ENCODE results near the gene RPS4Y1. TPM values are rescaled to one million over a fixed set of nuclear protein-coding genes. Genes with fewer than 3 reads are reported as not detected.
"Not testable (repeated sequence)": the region's sequence is repeated elsewhere in the genome, so short reads cannot be mapped to it uniquely, and the experiment has no call there.

RPS4Y1 gene
- total RNA-seq, 1 donor from 2014 or later = 257 TPM

DNA sequence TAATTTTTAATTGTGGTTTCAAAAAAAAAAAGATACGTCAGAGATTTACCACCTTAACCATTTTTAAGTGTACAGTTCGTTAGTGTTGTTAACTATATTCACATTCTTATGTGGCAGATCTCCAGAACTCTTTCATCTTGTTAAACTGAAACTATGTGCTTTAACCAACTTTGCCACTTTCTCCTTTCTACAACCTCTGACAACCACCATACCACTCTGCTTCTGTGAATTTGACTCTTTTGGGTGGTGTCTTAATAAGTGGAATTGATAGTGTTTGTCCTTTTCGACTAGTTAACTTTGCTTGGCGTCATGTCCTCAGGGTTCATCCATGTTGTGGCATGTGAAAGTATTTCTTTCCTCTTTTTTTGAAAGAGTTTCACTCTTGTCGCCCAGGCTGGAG, 15.7 kb downstream of the RPS4Y1 start:
- Mint-ChIP-seq H3K27ac (peak overlapping the region; percentile 78), H3K27me3 (no peaks in the 10 kb centered on the region), H3K4me3 (peak overlapping the region; percentile 57), H3K9me3 (no peaks in the 10 kb centered on the region), H3K36me3 (ENCODE audit: low read depth) (peaks cover 81% of the 10 kb centered on the region), H3K4me1 (peaks cover 64% of the 10 kb centered on the region)
- DNase-seq = peak; percentile 65
- intact Hi-C loops (cut with micrococcal nuclease) = loop anchor here (2.0 kb wide), 1 partner anchor 16 kb away; the partner anchor contains the start of gene RPS4Y1

DNA sequence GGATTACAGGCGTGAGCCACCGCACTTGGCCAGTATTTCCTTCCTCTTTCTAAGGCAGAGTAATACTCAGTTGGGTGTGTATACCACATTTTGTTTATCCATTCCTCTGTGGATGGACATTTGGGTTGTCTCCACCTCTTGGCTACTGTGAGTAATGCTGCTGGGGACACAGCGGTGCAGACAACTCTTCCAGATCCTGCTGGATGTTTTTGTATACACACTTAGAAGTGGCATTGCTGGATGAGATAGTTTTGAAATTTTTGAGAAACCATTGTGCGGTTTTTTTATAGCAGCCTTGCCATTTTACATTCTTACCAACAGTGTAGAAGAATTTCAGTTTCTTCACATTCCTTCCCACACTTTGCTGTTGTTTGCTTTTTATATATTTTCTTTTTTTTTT, 16.3 kb downstream of the RPS4Y1 start:
- Mint-ChIP-seq H3K36me3 (ENCODE audit: low read depth) (peaks cover 83% of the 10 kb centered on the region), H3K27ac (no peak overlapping the region), H3K4me3 (peak overlapping the region; percentile 57), H3K27me3 (no peaks in the 10 kb centered on the region), H3K4me1 (peaks cover 62% of the 10 kb centered on the region), H3K9me3 (no peaks in the 10 kb centered on the region)
- intact Hi-C loops (cut with micrococcal nuclease) = loop anchor here (2.0 kb wide), 1 partner anchor 17 kb away; the partner anchor contains the start of gene RPS4Y1
- DNase-seq = no peak

DNA sequence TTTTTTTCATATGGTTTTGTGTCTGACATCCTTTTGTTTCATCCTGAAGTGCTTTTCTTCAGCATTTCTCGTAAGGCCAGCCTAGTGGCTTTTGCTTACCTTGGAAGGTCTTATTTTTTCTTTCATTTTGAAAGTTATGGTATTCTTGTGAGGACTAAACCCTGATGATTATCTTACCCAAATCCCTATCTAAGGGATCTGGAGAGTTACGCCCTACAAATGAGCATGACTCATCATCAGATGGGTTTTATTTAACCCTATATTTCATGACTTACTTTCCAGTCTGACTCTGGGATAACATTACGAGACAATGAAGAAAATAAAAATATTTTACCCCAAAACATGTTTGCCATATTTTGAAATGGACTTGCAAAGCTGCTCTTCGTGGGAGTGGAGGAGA, 18.4 kb downstream of the RPS4Y1 start:
- H3K36me3 Mint-ChIP-seq (ENCODE audit: low read depth) = peaks cover 84% of the 10 kb centered on the region
- no peak for DNase-seq
- H3K4me1 Mint-ChIP-seq = peaks cover 58% of the 10 kb centered on the region
- no peak overlapping the region for H3K27ac Mint-ChIP-seq
- no peaks in the 10 kb centered on the region for H3K9me3 Mint-ChIP-seq
- H3K4me3 Mint-ChIP-seq = peak overlapping the region; percentile 56
- intact Hi-C loops (cut with micrococcal nuclease) = loop anchor here (2.0 kb wide), 1 partner anchor 77 kb away; no protein-coding TSS in a partner anchor
- no peaks in the 10 kb centered on the region for H3K27me3 Mint-ChIP-seq

DNA sequence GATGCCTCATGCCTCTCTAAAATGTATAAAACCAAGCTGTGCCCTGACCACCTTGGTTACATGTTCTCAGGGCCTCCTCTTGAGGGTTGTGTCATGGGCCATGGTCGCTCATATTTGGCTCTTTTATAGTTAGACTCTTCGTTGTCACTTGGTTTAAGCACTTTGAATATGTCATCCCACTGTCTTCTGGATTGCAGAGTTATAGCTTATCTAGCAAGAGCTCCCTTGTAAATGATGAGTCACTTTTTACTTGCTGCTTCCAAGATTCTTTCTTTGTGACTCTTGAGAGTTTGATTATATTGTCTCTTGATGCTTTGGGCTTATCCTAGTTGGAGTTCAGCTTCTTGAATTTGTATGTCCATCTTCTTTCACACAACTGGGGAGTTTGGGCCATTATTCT, 19.1 kb downstream of the RPS4Y1 start:
- Mint-ChIP-seq H3K27ac (peak overlapping the region; percentile 32), H3K4me1 (peaks cover 55% of the 10 kb centered on the region), H3K27me3 (no peaks in the 10 kb centered on the region), H3K36me3 (ENCODE audit: low read depth) (peaks cover 84% of the 10 kb centered on the region), H3K9me3 (no peaks in the 10 kb centered on the region), H3K4me3 (peak overlapping the region; percentile 46)
- intact Hi-C loops (cut with micrococcal nuclease) = loop anchor here (2.0 kb wide), 1 partner anchor 76 kb away; no protein-coding TSS in a partner anchor
- no peak for DNase-seq

DNA sequence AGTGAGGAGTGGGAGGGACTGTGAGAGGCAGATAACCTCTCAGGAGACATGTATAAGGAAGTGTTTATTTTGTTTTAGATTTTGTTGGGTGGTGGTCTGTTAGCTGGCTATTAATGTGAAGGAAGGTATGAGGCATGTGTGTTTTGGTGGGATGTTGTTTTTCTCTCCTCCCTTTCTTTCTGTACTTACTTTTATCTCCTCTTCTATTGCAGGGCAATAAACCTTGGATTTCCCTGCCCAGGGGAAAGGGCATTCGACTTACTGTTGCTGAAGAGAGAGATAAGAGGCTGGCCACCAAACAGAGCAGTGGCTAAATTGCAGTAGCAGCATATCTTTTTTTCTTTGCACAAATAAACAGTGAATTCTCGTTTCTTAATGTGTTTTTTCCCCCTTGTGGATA, 25.2 kb downstream of the RPS4Y1 start:
- H3K9me3 Mint-ChIP-seq = peaks cover 3% of the 10 kb centered on the region
- H3K36me3 Mint-ChIP-seq (ENCODE audit: low read depth) = peaks cover 63% of the 10 kb centered on the region

DNA sequence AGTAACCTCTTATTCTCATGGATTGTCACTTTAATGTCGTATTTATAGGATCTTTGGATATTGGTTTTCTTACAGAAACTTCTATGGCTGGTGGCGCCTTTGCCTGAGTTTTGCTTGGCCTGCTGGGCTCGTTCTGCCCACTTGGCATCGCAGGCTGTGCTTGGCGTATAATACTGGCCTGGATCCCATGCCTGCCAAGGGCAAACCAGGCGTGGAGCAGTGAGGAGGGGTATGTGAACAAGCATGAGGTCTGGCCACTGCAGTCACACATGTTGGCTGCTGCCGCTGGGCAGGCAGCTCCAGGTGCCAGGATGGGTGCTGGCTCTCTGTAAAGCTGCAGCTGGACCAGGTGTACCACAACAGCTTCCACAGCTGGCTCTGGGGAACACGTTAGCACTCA, 26.1 kb downstream of the RPS4Y1 start:
- peaks cover 63% of the 10 kb centered on the region for H3K36me3 Mint-ChIP-seq (ENCODE audit: low read depth)
- intact Hi-C loops (cut with micrococcal nuclease) = no loop called here
- H3K27me3 Mint-ChIP-seq = no peaks in the 10 kb centered on the region
- H3K4me1 Mint-ChIP-seq = peaks cover 4% of the 10 kb centered on the region
- peaks cover 3% of the 10 kb centered on the region for H3K9me3 Mint-ChIP-seq
- no peak for DNase-seq
- no peak overlapping the region for H3K27ac Mint-ChIP-seq
- H3K4me3 Mint-ChIP-seq = no peak overlapping the region

More for the DNA sequence above, 25.2 kb downstream of the RPS4Y1 start:
- intact Hi-C loops (cut with micrococcal nuclease) = no loop called here
- Mint-ChIP-seq H3K4me1 (peaks cover 8% of the 10 kb centered on the region), H3K27ac (no peak overlapping the region), H3K27me3 (no peaks in the 10 kb centered on the region), H3K4me3 (no peak overlapping the region)
- DNase-seq = no peak

DNA sequence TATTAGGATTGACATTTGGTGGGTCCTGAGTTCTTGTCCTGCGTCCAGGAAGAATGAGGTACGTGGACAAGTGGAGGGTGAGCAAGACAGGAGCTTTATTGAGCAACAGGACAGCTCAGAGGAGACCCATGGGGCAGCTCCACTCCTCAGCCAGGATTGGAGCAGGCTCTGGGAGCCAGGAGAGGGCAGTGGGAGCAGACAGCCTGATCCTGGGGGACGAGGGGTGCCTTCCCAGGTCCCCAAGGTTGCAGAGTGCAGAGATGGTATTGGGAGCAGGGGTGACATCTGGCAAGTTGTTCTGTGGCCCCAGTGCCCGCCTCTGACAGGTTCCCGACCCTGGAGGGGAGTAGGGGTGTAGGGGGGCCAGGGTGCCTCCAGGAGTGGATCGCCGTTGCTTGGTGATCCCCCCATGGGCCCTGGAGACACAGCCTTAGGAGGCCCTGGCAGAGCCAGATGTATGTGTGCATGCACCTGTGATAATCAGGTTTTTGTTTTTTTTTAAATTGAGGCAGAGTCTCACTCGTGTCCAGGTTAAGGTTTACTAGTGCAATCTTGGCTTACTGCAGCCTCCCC, 26.7 kb downstream of the RPS4Y1 start:
- intact Hi-C loops (cut with micrococcal nuclease) = no loop called here
- H3K27ac Mint-ChIP-seq = no peak overlapping the region
- H3K4me1 Mint-ChIP-seq = peaks cover 4% of the 10 kb centered on the region
- no peak overlapping the region for H3K4me3 Mint-ChIP-seq
- H3K36me3 Mint-ChIP-seq (ENCODE audit: low read depth) = peaks cover 56% of the 10 kb centered on the region
- H3K9me3 Mint-ChIP-seq = peaks cover 3% of the 10 kb centered on the region
- no peaks in the 10 kb centered on the region for H3K27me3 Mint-ChIP-seq
- no peak for DNase-seq

DNA sequence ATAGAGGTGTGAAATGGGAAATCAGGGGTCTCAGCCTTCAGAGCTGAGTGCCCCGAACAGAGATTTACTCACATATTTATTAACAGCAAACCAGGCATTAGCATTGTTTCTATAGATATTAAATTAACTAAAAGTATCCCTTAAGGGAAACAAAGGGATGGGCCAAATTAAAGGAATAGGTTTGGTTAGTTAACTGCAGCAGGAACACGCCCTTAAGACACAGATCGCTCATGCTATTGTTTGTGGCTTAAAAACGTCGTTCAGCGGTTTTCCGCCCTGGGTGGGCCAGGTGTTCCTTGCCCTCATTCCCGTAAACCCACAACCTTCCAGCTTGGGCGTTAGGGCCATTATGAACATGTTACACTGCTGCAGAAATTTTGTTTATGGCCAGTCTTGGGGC, 30.8 kb downstream of the RPS4Y1 start:
- DNase-seq; H3K9me3 Mint-ChIP-seq; H3K4me3 Mint-ChIP-seq; H3K27ac Mint-ChIP-seq; H3K4me1 Mint-ChIP-seq; H3K27me3 Mint-ChIP-seq; intact Hi-C loops (cut with micrococcal nuclease): not testable (repeated sequence)
- H3K36me3 Mint-ChIP-seq (ENCODE audit: low read depth) = peaks cover 30% of the 10 kb centered on the region

DNA sequence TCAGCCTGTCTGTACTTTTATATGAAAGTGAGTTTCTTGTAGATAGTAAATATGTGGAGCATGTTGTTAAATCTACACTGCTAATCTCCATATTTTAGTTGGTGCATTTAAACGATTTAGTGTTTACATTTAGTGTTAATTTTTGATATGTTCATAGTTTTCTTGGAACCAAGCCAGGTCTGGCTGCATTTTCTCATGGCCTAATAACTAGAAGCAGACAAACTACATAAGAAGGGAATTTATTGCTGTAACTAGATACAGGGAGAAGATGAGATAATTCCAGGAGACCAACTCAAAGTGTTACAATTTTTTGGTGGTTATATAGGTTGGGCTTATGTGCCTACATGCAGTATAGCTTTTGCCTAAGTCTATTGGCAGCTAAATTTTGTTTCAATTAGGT, 32.8 kb downstream of the RPS4Y1 start:
- Mint-ChIP-seq H3K4me3 (no peak overlapping the region), H3K4me1 (no peaks in the 10 kb centered on the region), H3K36me3 (ENCODE audit: low read depth) (peaks cover 20% of the 10 kb centered on the region), H3K27ac (no peak overlapping the region), H3K9me3 (peaks cover 3% of the 10 kb centered on the region), H3K27me3 (no peaks in the 10 kb centered on the region)
- no peak for DNase-seq
- intact Hi-C loops (cut with micrococcal nuclease) = no loop called here

DNA sequence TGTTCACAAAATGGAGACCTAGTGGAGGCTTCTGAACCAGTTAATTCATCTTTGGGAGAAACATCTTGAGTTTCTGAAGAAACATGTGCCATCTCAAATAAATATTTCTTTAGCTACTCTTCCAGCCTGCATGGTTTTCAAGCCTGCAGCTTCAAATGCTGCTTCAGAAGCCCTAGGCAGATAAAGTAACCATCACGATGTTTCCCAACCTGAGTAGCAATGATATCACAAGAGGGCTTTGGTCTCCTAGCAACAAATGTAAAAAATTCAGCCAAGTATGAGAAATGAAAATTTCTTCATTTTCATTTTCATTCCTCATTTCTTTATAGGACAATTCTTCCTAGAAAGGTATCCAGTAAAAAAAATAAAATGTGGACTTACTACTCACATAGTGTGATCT, 42.2 kb downstream of the RPS4Y1 start:
- no peak overlapping the region for H3K27ac Mint-ChIP-seq
- peaks cover 6% of the 10 kb centered on the region for H3K9me3 Mint-ChIP-seq
- H3K36me3 Mint-ChIP-seq (ENCODE audit: low read depth) = peaks cover 12% of the 10 kb centered on the region
- H3K27me3 Mint-ChIP-seq = no peaks in the 10 kb centered on the region
- peaks cover 16% of the 10 kb centered on the region for H3K4me1 Mint-ChIP-seq
- no peak overlapping the region for H3K4me3 Mint-ChIP-seq
- intact Hi-C loops (cut with micrococcal nuclease) = no loop called here
- DNase-seq = no peak

DNA sequence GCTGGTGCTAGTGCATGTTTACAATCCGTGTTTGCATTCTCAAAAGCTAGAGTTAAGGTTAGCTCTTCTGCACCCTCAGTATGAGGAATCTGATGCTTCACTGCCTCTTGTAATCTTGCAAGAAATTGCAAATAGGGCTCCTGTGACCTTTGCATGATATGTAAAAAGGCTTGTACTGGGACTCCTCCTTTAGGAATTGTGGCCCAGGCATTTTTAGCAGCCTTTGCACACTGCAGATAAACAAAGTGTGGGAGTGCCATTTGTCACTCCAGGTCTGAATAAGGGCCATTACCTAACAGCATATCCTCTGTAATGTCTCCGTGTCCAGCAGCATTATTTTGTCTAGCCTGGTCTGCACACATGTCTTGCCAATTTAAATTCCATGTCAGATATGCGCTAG, 44.5 kb downstream of the RPS4Y1 start:
- Mint-ChIP-seq H3K9me3 (peaks cover 6% of the 10 kb centered on the region), H3K27ac (no peak overlapping the region), H3K4me3 (no peak overlapping the region), H3K4me1 (peaks cover 16% of the 10 kb centered on the region), H3K36me3 (ENCODE audit: low read depth) (peaks cover 9% of the 10 kb centered on the region), H3K27me3 (no peaks in the 10 kb centered on the region)
- intact Hi-C loops (cut with micrococcal nuclease) = loop anchor here (5.0 kb wide), 1 partner anchor 44 kb away; the partner anchor contains the start of gene RPS4Y1
- DNase-seq = no peak

DNA sequence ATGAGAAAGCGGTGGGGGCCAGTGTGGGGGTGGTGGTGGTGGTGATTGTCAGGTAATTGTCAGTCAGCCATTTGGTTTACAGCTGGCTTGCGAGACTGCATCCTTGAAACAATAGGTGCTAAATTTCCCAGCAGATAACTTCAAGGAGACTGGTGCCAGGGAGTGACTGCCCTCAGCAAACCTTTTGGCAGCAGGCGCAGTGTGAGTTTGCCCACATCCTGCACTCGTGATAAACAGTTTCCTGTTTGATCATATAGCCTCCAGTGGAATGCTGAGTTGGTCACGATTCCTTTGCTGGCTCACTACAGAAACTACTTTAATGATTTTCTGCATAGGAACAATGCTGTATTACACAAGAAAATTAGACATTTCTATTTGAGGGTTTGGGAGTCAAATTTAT, 46.0 kb downstream of the RPS4Y1 start:
- peak; percentile 70 for DNase-seq
- Mint-ChIP-seq H3K4me3 (peak overlapping the region; percentile 65), H3K36me3 (ENCODE audit: low read depth) (peaks cover 5% of the 10 kb centered on the region), H3K9me3 (no peaks in the 10 kb centered on the region), H3K27ac (peak overlapping the region; percentile 87), H3K27me3 (no peaks in the 10 kb centered on the region), H3K4me1 (peaks cover 16% of the 10 kb centered on the region)
- intact Hi-C loops (cut with micrococcal nuclease) = loop anchor here (1.0 to 5.0 kb wide), 2 partner anchors 45 to 47 kb away; partner anchors contain the start of gene RPS4Y1

DNA sequence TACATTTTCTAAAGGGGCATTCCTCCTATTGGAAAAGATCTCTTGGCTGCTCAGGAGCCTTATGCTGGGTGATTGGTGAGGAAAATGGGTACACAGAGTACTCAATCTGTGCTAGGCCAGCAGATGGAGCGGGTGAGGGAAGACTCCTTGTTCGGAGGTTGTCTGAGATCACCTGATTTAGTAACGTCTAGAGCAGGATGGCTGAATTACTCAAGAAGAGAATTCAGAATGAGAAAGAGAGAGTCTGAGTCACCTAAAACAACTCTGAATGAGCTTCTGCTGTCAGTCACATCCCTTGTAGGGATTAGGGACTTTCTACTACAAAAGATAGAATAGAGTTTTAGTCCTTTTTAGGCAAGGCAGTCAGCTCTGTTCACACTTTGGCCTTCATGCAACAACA, 46.6 kb downstream of the RPS4Y1 start:
- H3K9me3 Mint-ChIP-seq = no peaks in the 10 kb centered on the region
- peaks cover 16% of the 10 kb centered on the region for H3K4me1 Mint-ChIP-seq
- H3K4me3 Mint-ChIP-seq = peak overlapping the region; percentile 65
- peak overlapping the region; percentile 87 for H3K27ac Mint-ChIP-seq
- peaks cover 5% of the 10 kb centered on the region for H3K36me3 Mint-ChIP-seq (ENCODE audit: low read depth)
- H3K27me3 Mint-ChIP-seq = no peaks in the 10 kb centered on the region
- DNase-seq = peak; percentile 61
- intact Hi-C loops (cut with micrococcal nuclease) = loop anchor here (1.0 to 5.0 kb wide), 2 partner anchors 46 kb away; partner anchors contain the start of gene RPS4Y1

DNA sequence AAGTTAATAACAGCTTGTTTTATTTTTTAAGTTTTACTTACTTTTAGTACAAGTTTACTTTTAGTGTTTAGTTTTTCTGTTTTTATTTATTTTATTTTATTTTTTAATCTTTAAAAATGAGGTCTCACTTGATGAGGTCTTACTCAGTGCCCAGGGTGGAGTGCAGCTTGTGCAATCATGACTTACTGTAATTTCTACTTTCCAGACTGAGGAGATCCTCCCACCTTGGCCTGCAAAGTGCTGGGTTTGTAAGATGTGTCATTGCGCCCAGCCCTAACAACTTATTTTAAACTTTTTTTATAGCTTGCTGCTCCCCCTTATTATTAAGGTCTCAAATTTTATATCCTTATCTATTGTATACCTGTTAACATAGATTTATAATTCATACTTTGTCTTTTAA, 52.1 kb downstream of the RPS4Y1 start:
- no peak overlapping the region for H3K27ac Mint-ChIP-seq
- H3K9me3 Mint-ChIP-seq = peaks cover 4% of the 10 kb centered on the region
- peaks cover under 1% of the 10 kb centered on the region for H3K36me3 Mint-ChIP-seq (ENCODE audit: low read depth)
- peaks cover under 1% of the 10 kb centered on the region for H3K4me1 Mint-ChIP-seq
- intact Hi-C loops (cut with micrococcal nuclease) = no loop called here
- DNase-seq = no peak
- H3K27me3 Mint-ChIP-seq = no peaks in the 10 kb centered on the region
- H3K4me3 Mint-ChIP-seq = no peak overlapping the region

DNA sequence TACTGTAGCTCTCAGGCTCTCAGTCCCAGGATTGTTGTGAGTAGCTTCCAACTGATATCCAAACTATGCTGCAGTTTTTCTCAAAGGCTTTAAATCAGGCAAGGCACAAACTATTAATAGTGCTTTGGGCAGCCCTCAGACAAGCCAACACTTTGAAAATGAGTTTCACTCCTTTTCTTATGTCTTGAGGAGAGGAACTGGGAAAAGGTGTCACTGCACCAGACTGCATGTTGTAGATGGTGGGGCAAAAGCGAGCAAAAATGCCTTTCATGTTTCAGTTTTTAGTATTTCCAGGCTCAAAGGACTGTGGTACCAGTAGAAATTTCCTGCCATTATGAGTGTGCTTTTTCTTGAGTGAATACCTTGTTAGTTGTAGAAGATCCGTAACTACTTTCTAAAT, 54.6 kb downstream of the RPS4Y1 start:
- peaks cover 4% of the 10 kb centered on the region for H3K9me3 Mint-ChIP-seq
- H3K4me1 Mint-ChIP-seq = no peaks in the 10 kb centered on the region
- H3K27ac Mint-ChIP-seq = no peak overlapping the region
- H3K4me3 Mint-ChIP-seq = no peak overlapping the region
- H3K27me3 Mint-ChIP-seq = no peaks in the 10 kb centered on the region
- H3K36me3 Mint-ChIP-seq (ENCODE audit: low read depth) = no peaks in the 10 kb centered on the region
- intact Hi-C loops (cut with micrococcal nuclease) = no loop called here
- DNase-seq = no peak

All from activated CD4-positive, alpha-beta T cell treated with anti-CD3 and anti-CD28 coated beads, Interleukin-2, amount 10 ng/mL, durations not matched to agents 24 days and 14 days (primary cell).